HuH-7.5 (cell line): ENCODE results near the gene PHACTR2.
"Not testable (repeated sequence)": the region's sequence is repeated elsewhere in the genome, so short reads cannot be mapped to it uniquely, and the experiment has no call there.

ENCODE experiments used
- DNase-seq: peaks from one replicate; pipeline ENCODE4 v3.0.0; 2011; ENCODE audit warnings: low spot score

The PHACTR2 gene

GRCh38 chr6:143810745-143811144 is 133.0 kb downstream of the PHACTR2 start:
- DNase-seq, result no peak

DNA sequence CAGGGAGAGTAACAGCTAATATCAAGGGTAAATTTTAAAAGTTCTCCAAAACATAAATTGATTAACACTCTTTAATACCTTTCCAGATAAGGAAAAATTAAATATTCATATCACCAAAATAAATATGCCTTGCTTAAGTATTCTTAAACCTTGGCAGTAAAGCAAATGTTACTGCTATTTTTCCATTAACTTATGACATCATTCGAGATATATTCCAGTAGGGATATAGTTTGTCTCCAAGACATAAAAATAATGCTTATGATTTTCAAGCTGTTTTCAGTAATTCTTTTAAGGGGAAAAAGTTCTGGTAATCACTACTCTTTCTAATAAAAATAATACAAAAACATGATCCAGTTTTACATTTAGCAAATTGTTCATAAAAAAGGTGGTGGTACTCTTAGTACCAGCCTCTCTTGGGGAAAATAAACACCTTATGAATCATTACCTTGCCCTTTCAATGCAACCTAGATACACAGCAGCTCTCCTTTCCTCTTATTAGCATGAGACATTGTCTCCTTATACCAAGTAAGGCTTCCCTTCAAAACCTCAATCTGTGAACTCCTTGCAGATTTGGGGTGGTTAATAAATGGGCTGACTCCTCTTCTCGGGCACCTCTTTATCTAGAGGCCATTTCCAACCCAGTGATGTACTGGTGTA is 133.9 kb downstream of the PHACTR2 start:
- DNase-seq, result no peak

DNA sequence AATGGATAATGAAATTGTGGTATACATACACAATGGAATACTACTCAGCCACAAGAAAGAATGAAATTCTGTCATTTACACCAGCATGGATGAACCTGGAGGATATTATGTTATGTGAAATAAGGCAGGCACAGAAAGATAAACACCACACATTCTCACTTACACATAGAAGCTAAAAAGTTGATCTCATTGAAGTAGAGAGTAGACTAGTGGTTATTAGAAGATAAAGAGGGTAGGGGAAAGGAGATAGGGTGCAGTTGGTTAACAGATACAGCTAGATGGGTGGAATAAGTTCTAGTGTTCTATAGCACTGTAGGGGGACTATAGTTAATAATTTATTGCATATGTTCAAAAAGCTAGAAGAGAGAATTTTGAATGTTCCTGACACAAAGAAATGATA is 139.9 kb downstream of the PHACTR2 start:
- DNase-seq, result no peak

GRCh38 chr6:143821359-143821758 is 143.6 kb downstream of the PHACTR2 start:
- DNase-seq, result no peak

- no peak for DNase-seq
Observed at GRCh38 chr6:143822584-143823024, 144.8 kb downstream of the PHACTR2 start.

DNA sequence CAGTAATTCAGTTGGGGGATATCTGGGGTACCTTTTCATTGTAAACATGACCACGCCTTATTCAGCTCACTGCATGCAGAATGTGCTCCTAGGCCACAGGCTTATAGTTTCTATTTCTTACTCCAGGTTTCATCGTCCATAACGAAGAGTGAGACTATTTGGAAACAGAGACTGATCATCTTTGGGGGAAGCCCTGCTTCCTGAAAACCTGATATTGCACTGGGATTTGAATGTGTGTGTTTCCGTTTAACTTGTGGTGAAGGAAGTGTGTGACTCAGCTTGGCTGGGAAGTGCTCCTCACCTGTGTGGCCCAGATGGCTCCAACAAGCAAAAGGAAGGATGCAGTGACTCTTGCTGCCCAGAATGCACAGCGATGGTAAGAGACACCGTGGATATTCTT is 145.8 kb downstream of the PHACTR2 start:
- DNase-seq, result no peak

DNA sequence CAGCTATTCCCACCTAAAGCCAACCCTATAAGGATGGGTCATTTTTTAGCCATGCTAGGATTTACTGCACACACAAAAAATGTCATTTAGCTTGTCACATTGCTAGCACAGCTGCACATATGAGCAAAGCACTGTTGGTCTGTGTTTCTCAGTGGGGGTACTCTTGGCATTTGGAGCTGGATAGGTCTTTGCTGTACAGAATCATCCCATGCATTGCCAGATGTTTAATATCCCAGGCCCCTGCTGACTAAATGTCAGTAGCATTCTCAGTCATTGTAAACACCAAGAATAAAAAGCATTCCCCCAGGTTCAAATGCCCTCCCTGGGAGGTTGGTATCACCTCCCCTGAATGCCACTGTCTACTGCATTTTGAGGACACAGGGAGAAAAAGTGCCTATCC is 150.8 kb downstream of the PHACTR2 start:
- no peak for DNase-seq

DNA sequence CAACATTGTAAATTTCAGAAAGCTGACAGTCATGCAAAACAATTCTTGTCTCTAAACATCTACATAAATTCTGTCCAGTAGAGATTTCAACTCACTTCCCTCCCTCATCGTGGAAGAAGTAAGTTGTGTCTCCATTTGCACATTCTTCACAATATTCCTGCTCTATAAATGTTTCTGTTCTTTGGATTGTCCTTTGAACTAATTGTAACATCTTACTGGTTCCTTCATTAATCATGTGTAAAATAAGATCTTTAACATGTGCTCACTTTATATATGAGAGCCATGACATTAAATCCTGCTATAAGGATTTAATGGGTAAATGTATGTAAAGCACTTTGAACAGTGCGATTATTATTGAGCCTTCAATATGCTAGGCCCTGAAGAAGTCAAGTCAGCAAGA is 158.4 kb downstream of the PHACTR2 start:
- DNase-seq, result no peak

- no peak for DNase-seq
Observed at GRCh38 chr6:143838395-143838794, 160.6 kb downstream of the PHACTR2 start.

DNA sequence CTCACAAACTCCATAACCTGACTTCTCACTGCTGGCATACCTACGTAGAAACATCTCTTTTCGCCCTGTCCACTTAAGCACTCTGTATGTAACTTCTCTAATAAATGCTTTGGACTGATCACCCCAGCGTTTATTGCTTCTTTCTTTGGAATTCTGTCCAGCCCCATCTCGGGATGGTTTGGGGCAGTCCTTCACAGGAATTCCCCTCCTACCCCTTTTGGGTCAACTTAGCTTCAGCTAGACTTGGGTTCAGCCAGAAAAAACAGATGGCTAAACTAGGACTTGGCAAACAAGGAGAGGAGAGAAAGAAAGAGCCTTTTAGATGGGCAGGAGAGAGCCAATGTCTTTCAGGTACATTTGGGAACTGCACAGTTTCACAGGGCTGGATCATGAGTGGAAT is 161.4 kb downstream of the PHACTR2 start:
- no peak for DNase-seq

DNA sequence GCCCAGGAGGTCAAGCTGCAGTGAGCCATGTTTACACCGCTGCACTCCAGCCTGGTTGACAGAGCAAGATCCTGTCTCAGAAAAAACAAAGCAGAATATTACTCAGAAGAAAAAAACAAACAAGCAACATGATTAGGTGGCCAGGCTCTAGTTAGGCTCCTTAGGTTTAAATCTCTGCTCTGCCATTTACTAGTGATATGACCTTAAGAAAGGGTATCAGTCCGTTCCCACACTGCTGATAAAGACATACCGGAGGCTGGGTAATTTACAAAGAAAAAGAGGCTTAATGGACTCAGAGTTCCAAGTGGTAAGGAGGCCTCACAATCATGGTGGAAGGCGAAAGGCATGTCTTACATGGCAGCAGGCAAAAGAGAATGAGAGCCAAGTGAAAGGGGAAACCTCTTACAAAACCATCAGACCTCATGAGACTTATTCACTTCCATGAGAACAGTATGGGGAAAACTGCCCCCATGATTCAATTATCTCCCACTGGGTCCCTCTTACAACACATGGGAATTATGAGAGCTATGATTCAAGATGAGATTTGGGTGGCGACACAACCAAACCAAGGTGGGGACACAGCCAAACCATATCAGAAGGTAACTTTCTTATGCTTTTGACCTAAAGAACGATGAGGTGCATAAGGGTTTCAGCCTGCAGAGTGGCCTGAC is 163.0 kb downstream of the PHACTR2 start:
- DNase-seq, result no peak

GRCh38 chr6:143842461-143842901 is 164.7 kb downstream of the PHACTR2 start:
- peak; percentile 39 for DNase-seq

DNA sequence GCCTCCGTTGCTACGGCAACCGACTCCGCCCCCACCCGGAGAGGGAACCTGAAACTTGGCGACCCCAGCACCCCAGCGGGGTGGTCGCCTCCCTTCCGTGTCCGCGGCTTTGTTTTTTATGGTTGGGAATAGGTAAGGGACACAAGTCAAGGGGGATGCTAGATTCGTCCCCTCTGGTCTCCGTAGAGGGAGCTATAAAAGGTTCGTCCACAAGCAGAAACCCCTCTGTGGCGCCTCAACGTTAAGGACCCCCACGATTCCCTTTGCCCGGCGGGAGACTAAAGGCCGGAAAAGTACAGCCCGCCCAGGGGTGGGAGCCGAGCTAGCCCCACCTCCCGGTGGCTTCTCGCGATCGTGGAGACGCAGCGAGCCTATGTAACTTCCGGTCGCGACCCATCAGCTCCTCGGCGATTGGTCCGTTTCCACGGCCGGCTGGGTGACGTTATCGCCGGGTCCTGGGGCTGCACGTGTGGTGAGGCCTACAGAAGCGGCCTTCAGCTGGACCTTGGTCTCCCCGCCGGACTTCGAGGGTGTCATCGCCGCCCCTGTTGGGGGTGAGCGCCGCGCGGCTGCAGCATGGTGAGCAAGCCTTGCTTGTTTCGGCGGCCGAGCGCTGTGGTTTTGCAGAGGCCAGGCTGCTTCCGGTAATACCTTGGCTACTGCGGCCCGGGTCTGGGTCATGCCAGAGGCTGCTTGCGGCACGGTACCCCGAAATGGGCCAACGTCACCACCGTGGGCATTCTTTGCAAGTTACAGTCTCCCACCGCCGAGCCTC is 165.3 kb downstream of the PHACTR2 start, which contains the start of gene LTV1:
Gene LTV1, plus strand, starts transcription at position 437 of the 775 bp plus-strand sequence. Its CDS starts 140 bp downstream, at position 577.
- peak; percentile 90 for DNase-seq

GRCh38 chr6:143843677-143843999 is 165.9 kb downstream of the PHACTR2 start:
- no peak for DNase-seq

- no peak for DNase-seq
Observed at GRCh38 chr6:143844006-143844405, 166.2 kb downstream of the PHACTR2 start.

GRCh38 chr6:143845033-143845432 is 167.3 kb downstream of the PHACTR2 start:
- no peak for DNase-seq

- DNase-seq, result not testable (repeated sequence)
Observed at GRCh38 chr6:143851706-143852105, 173.9 kb downstream of the PHACTR2 start.

DNA sequence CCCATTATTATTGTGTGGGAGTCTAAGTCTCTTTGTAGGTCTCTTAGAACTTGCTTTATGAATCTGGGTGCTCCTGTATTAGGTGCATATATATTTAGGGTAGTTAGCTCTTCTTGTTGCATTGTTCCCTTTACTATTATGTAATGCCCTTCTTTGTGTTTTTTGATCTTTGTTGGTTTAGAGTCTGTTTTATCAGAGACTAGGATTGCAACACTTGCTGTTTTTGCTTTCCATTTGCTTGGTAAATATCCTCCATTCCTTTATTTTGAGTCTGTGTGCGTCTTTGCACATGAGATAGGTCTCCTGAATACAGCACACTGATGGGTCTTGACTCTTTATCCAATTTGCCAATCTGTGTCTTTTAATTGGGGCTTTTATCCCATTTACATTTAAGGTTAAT is 177.3 kb downstream of the PHACTR2 start:
- not testable (repeated sequence) for DNase-seq

- not testable (repeated sequence) for DNase-seq
Observed at GRCh38 chr6:143856762-143857161, 179.0 kb downstream of the PHACTR2 start.

GRCh38 chr6:143857651-143858050 is 179.9 kb downstream of the PHACTR2 start:
- no peak for DNase-seq

DNA sequence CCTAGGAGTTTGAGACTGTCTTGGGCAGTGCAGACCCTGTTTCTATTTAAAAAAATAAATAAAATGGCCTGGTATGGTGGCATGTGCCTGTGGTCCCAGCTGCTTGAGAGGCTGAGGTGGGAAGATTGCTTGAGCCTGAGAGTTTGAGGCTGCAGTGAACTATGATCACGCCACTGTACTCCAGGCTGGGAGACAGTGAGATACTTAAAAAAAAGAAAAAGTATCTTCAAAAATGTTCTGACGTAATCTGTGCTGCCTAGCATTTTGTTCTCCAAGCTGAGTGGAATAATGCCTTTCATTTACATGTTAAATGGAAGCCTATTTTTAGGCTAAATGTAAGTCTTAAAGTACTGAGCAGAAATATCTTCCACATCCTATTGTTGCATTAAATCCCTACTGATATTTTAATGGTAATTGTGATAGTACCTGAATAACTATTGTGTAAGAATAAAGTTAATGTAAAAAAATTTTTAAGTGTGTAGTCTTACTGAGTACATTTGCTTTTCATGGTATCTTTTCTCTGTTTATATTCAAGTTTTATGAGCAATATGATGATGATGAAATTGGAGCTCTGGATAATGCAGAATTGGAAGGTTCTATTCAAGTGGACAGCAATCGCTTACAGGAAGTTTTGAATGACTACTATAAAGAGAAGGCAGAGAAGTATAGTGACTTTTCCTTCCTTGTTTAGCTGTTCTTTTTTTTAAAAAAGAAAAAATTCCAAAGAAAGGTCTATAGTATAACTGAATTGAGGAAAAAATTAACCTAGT is 182.3 kb downstream of the PHACTR2 start:
- no peak for DNase-seq

DNA sequence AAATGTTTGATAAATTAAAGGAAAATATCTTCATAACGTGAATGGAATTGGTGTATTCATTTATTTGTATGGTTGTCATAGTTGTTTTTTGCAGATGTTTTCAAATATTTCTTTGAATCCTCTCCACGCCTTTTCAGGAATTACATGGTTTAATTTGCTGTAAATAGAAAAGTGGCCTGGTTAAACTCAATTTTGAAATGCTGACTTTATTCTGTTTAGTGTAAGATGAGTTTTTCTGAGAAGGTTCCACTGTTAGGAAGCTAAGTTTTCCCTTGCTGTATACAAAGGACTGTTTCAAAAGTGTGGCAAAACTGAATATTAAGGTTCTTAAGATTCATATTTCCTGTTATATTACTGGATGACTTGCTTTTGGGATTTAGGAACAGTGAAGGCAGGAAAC is 186.0 kb downstream of the PHACTR2 start:
- no peak for DNase-seq
